Lower leg skin (tissue), 3 donors: ENCODE data around the gene FOXB1.

Source experiments
- POLR2A ChIP-seq, 2 donors: fragments of 450-650 bp; IDR thresholded peaks; one replicate each; pipeline ENCODE4 v1.6.1; 2016 to 2017; ENCODE audit warnings: antibody characterized with exemption in 2 of 2, mild to moderate bottlenecking in 1 of 2, moderate library complexity in 1 of 2
- TF ChIP-seq, protein P1 (sequence below), 3 donors: fragments of 450-650 bp; IDR thresholded peaks; one replicate each; pipeline ENCODE4 v1.5.1; 2016; ENCODE audit warnings: antibody characterized with exemption in 3 of 3, mild to moderate bottlenecking in 3 of 3, moderate library complexity in 2 of 3

DNA sequence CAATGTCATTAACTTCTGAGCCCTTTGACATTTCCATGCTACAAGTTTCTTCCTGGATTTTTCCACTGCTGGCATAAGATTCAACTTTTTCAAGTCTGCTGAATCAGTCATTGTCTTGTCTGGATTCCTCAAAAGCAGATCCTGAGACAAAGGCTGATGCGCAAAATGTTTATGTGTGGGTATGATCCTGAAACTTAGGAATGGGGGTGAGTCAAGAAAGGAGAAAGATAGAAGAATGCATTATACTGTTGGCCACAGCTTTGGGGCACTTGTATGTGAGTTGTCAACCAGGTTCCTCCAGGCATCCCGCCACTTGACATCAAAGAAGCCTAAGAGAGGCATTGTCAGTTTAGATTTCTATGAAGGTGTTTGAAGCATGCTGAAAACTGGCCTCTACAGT is 50.4 kb downstream of the FOXB1 start:
- TF ChIP-seq, protein P1, sequence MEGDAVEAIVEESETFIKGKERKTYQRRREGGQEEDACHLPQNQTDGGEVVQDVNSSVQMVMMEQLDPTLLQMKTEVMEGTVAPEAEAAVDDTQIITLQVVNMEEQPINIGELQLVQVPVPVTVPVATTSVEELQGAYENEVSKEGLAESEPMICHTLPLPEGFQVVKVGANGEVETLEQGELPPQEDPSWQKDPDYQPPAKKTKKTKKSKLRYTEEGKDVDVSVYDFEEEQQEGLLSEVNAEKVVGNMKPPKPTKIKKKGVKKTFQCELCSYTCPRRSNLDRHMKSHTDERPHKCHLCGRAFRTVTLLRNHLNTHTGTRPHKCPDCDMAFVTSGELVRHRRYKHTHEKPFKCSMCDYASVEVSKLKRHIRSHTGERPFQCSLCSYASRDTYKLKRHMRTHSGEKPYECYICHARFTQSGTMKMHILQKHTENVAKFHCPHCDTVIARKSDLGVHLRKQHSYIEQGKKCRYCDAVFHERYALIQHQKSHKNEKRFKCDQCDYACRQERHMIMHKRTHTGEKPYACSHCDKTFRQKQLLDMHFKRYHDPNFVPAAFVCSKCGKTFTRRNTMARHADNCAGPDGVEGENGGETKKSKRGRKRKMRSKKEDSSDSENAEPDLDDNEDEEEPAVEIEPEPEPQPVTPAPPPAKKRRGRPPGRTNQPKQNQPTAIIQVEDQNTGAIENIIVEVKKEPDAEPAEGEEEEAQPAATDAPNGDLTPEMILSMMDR (IDR thresholded peaks at IDR 0.05): no peak
- no peak for TF ChIP-seq POLR2A (IDR thresholded peaks at IDR 0.05)
